Measurements from ENCODE around the gene RAB40C. TPM values are rescaled to one million over a fixed set of nuclear protein-coding genes. Genes with fewer than 3 reads are reported as not detected.

RAB40C gene
- polyA plus RNA-seq, 1 donor (not counting 4 experiments of a cell fraction or from before 2014, with no cell fraction given), result 4.0 TPM

- Histone ChIP-seq H2AFZ (ENCODE audit: control insufficient read depth, low read length) (no peak overlapping the region), H3K36me3 (ENCODE audit: control insufficient read depth in 2 of 2, extremely low read depth in 1 of 2, insufficient read depth in 2 of 2, low read length in 2 of 2) (peaks cover 18 to 33% of the 10 kb centered on the region in 2 experiments), H3K9ac (ENCODE audit: control insufficient read depth, extremely low read depth, insufficient read depth, low read length) (no peak overlapping the region), H3K4me3 (ENCODE audit: control insufficient read depth in 2 of 3, extremely low read depth in 1 of 3, insufficient read depth in 2 of 3, low read depth in 1 of 3, low read length in 3 of 3) (no peak overlapping the region), H3K9me3 (ENCODE audit: control insufficient read depth, low read depth, low read length) (no peaks in the 10 kb centered on the region), H3K79me2 (ENCODE audit: control insufficient read depth, insufficient read depth, low read length) (peaks cover 28% of the 10 kb centered on the region), H3K27ac (ENCODE audit: control insufficient read depth, insufficient read depth, low read length) (no peak overlapping the region), H3K9me1 (ENCODE audit: control insufficient read depth, extremely low read depth, insufficient read depth, low read length) (no peaks in the 10 kb centered on the region), H4K20me1 (ENCODE audit: control insufficient read depth, extremely low read depth, insufficient read depth, low read length) (no peaks in the 10 kb centered on the region), H3K4me2 (ENCODE audit: control insufficient read depth, extremely low read depth, insufficient read depth, low read depth, low read length) (no peak overlapping the region), H3K4me1 (ENCODE audit: control insufficient read depth, extremely low read depth, insufficient read depth, low read length) (peaks cover 26% of the 10 kb centered on the region), H3K27me3 (ENCODE audit: control insufficient read depth, extremely low read depth, insufficient read depth, low read length) (no peaks in the 10 kb centered on the region)
- TF ChIP-seq CTCF (optimal IDR thresholded peaks at IDR 0.05 in 1 of 3, IDR thresholded peaks at IDR 0.05 in 1 of 3, conservative IDR thresholded peaks at IDR 0.05 in 1 of 3; ENCODE audit: extremely low read depth in 1 of 3, insufficient read depth in 2 of 3, low read length in 3 of 3), result no peak
- no peak for TF ChIP-seq EZH2 (IDR thresholded peaks at IDR 0.05; ENCODE audit: low read length)
- DNase-seq (ENCODE audit: low read depth, low spot score) (no peak), FAIRE-seq (no peak)
- dilution Hi-C loops (cut with MboI; ENCODE audit: extremely low pct_ligation_motif_present, low sequenced_read_pairs), result no loop called here
These were observed 82.5 kb downstream of the RAB40C start for GRCh38 chr16:672371-672770.

GRCh38 chr16:672851-673250 is 83.0 kb downstream of the RAB40C start:
- Histone ChIP-seq H3K27ac (ENCODE audit: control insufficient read depth, insufficient read depth, low read length) (no peak overlapping the region), H3K4me1 (ENCODE audit: control insufficient read depth, extremely low read depth, insufficient read depth, low read length) (peaks cover 27% of the 10 kb centered on the region), H3K79me2 (ENCODE audit: control insufficient read depth, insufficient read depth, low read length) (peaks cover 28% of the 10 kb centered on the region), H3K4me2 (ENCODE audit: control insufficient read depth, extremely low read depth, insufficient read depth, low read depth, low read length) (no peak overlapping the region), H3K36me3 (ENCODE audit: control insufficient read depth in 2 of 2, extremely low read depth in 1 of 2, insufficient read depth in 2 of 2, low read length in 2 of 2) (peaks cover 18 to 33% of the 10 kb centered on the region in 2 experiments), H3K9me1 (ENCODE audit: control insufficient read depth, extremely low read depth, insufficient read depth, low read length) (no peaks in the 10 kb centered on the region), H3K9me3 (ENCODE audit: control insufficient read depth, low read depth, low read length) (no peaks in the 10 kb centered on the region), H3K9ac (ENCODE audit: control insufficient read depth, extremely low read depth, insufficient read depth, low read length) (no peak overlapping the region), H2AFZ (ENCODE audit: control insufficient read depth, low read length) (no peak overlapping the region), H3K4me3 (ENCODE audit: control insufficient read depth in 2 of 3, extremely low read depth in 1 of 3, insufficient read depth in 2 of 3, low read depth in 1 of 3, low read length in 3 of 3) (no peak overlapping the region), H4K20me1 (ENCODE audit: control insufficient read depth, extremely low read depth, insufficient read depth, low read length) (no peaks in the 10 kb centered on the region), H3K27me3 (ENCODE audit: control insufficient read depth, extremely low read depth, insufficient read depth, low read length) (no peaks in the 10 kb centered on the region)
- FAIRE-seq (no peak), DNase-seq (ENCODE audit: low read depth, low spot score) (no peak)
- TF ChIP-seq EZH2 (IDR thresholded peaks at IDR 0.05; ENCODE audit: low read length) (no peak), CTCF (optimal IDR thresholded peaks at IDR 0.05 in 1 of 3, IDR thresholded peaks at IDR 0.05 in 1 of 3, conservative IDR thresholded peaks at IDR 0.05 in 1 of 3; ENCODE audit: extremely low read depth in 1 of 3, insufficient read depth in 2 of 3, low read length in 3 of 3) (no peak)
- dilution Hi-C loops (cut with MboI; ENCODE audit: extremely low pct_ligation_motif_present, low sequenced_read_pairs), result no loop called here

Data from keratinocyte (primary cell).